OCI-LY3 (cell line): ENCODE results near the gene MARK1.

Source experiments
- H2AFZ ChIP-seq: fragments of 200-600, 300-600 bp; shearing (Covaris generic); 2 replicates; pipeline ENCODE4 v1.6.0; 2014; ENCODE audit warnings: antibody characterized with exemption, low read depth, low read length
- H3K27ac ChIP-seq: fragments of 200-600, 300-600 bp; sonication (generic); 2 replicates; pipeline ENCODE4 v1.5.1; 2014; ENCODE audit warnings: mild to moderate bottlenecking, low read length, moderate library complexity, mixed read lengths
- H3K27me3 ChIP-seq: fragments of 200-600, 300-600 bp; sonication (generic); 2 replicates; pipeline ENCODE4 v1.6.1; 2014; ENCODE audit warnings: low read depth, low read length, mixed read lengths
- H3K36me3 ChIP-seq: fragments of 200-600, 300-600 bp; sonication (generic); replicated peaks from 2 replicates; pipeline ENCODE3; 2014; ENCODE audit warnings: low read depth, low read length, mixed read lengths
- H3K4me1 ChIP-seq: fragments of 300-600, 200-600 bp; sonication (generic); 2 replicates; pipeline ENCODE4 v1.6.1; 2014; ENCODE audit warnings: low read length, mixed read lengths
- H3K4me2 ChIP-seq: fragments of 200-600, 300-600 bp; sonication (generic); 2 replicates; pipeline ENCODE4 v1.6.1; 2014; ENCODE audit warnings: low read length, mixed read lengths
- H3K4me3 ChIP-seq: fragments of 300-600, 200-600 bp; sonication (generic); 2 replicates; pipeline ENCODE4 v1.5.1; 2014; ENCODE audit warnings: antibody characterized with exemption, mild to moderate bottlenecking, low read length, moderate library complexity
- H3K79me2 ChIP-seq: fragments of 300-600, 200-600 bp; shearing (Covaris generic); 2 replicates; pipeline ENCODE4 v1.6.1; 2014; ENCODE audit warnings: mild to moderate bottlenecking, low read length, mixed read lengths
- H3K9ac ChIP-seq: fragments of 300-600, 200-600 bp; shearing (Covaris generic); 2 replicates; pipeline ENCODE4 v1.6.0; 2014; ENCODE audit warnings: mild to moderate bottlenecking, low read length, moderate library complexity
- H3K9me3 ChIP-seq: fragments of 200-600, 300-600 bp; shearing (Covaris generic); 2 replicates; pipeline ENCODE4 v1.6.1; 2014; ENCODE audit warnings: low read length, mixed read lengths; ENCODE audit not compliant: insufficient read depth
- H4K20me1 ChIP-seq: fragments of 200-600, 300-600 bp; sonication (generic); 2 replicates; pipeline ENCODE4 v1.6.1; 2016; ENCODE audit warnings: low read length, mixed read lengths; ENCODE audit not compliant: insufficient read depth
- EZH2phosphoT487 ChIP-seq: fragments of 200-600 bp; shearing (Covaris generic); IDR thresholded peaks from 2 replicates; pipeline ENCODE4 v1.6.1; 2018; ENCODE audit warnings: antibody characterized with exemption, mixed run types, low read depth
- TF ChIP-seq, protein P1 (sequence below): fragments of 200-600, 300-600 bp; sonication (generic); IDR thresholded peaks from 2 replicates; pipeline ENCODE4 v1.5.1; 2014; ENCODE audit warnings: antibody characterized with exemption, low read length, low read depth

Gene MARK1

DNA sequence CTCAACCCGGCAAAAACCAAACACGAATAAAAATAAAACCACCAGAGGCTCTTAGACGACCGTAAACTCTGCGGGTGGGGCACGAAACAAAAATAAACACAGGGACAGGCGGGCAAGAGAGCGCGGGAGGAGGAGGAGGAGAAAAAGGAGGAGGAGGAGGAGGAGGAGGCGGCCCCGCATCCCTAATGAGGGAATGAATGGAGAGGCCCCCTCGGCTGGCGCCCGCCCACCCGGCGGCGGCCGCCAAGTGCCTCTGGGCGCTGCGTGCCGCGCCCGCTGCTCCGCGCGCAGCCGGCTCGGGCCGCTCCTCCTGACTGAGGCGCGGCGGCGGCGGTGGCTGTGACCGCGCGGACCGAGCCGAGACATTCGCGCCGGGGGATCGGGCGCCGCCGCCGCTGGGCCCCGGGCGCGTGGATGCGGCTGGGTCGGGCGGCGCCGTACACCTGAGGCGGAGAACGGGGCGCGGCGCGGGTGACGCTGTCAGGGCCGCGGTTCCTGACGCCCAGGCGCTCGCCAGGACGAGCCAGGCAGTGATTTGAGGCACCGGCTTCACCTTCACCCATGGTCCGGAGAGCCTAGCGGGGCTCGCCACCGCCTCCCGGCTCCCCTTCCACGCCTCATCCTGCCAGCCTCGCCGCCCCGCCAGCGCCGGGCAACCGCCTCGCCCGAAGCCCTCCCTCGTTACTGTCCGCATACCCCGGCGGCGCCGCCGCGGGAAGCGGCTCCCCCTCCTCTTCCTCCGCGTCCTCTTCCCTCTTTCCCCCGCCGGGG is at the start of gene MARK1:
Gene MARK1, plus strand, starts transcription at position 229 of the 771 bp plus-strand sequence. CDS start 687 bp downstream, outside the sequence.
- peak within 1 kb of the TSS; percentile 79 for H3K4me2 ChIP-seq
- H4K20me1 ChIP-seq = no peaks in the 10 kb centered on the region
- H3K9me3 ChIP-seq = no peaks in the 10 kb centered on the region
- peak within 1 kb of the TSS; percentile 82 for H3K4me3 ChIP-seq
- no peaks in the 10 kb centered on the region for H3K36me3 ChIP-seq
- TF ChIP-seq EZH2phosphoT487 = no peak
- TF ChIP-seq, protein P1, sequence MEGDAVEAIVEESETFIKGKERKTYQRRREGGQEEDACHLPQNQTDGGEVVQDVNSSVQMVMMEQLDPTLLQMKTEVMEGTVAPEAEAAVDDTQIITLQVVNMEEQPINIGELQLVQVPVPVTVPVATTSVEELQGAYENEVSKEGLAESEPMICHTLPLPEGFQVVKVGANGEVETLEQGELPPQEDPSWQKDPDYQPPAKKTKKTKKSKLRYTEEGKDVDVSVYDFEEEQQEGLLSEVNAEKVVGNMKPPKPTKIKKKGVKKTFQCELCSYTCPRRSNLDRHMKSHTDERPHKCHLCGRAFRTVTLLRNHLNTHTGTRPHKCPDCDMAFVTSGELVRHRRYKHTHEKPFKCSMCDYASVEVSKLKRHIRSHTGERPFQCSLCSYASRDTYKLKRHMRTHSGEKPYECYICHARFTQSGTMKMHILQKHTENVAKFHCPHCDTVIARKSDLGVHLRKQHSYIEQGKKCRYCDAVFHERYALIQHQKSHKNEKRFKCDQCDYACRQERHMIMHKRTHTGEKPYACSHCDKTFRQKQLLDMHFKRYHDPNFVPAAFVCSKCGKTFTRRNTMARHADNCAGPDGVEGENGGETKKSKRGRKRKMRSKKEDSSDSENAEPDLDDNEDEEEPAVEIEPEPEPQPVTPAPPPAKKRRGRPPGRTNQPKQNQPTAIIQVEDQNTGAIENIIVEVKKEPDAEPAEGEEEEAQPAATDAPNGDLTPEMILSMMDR = no peak
- peaks cover 10% of the 10 kb centered on the region for H3K79me2 ChIP-seq
- H2AFZ ChIP-seq = peak within 1 kb of the TSS; percentile 85
- peak within 1 kb of the TSS; percentile 68 for H3K9ac ChIP-seq
- 0 out of 2 replicates have a peak within 1 kb of the TSS, but pooled peaks have one; percentile 3 for H3K27ac ChIP-seq
- H3K4me1 ChIP-seq = peaks cover 5% of the 10 kb centered on the region; the same call in 1 of the 2 replicates
- H3K27me3 ChIP-seq = peaks cover 4% of the 10 kb centered on the region; the same call in 1 of the 2 replicates

DNA sequence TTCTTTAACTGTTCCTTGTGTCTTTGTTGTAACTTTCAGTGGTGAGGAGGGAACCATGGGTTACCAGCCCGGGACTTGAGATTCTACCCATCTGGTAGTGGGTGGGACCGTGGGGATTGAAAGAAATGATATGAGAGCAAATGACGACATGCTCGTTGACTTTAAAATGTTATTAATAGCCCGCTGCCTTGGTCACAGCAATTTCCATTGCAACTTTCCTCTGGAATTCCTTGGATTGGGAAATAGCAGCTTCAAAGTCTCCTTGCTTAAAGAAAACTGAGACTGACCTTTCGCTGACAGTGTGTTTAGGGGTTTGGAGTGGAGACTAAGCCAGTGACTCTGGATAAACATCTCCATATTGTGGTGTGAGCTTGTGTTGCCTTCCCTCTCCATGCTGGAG is 44.2 kb upstream of the MARK1 start:
- Histone ChIP-seq H3K36me3 (no peaks in the 10 kb centered on the region), H3K9me3 (no peaks in the 10 kb centered on the region), H3K79me2 (no peaks in the 10 kb centered on the region), H3K4me3 (no peak overlapping the region), H2AFZ (no peak overlapping the region), H3K4me1 (peaks cover 6% of the 10 kb centered on the region), H3K27ac (no peak overlapping the region), H3K9ac (no peak overlapping the region), H3K27me3 (no peaks in the 10 kb centered on the region), H4K20me1 (no peaks in the 10 kb centered on the region), H3K4me2 (no peak overlapping the region)
- no peak for TF ChIP-seq EZH2phosphoT487
- TF ChIP-seq, protein P1 = no peak

- no peak overlapping the region for H2AFZ ChIP-seq
Measured at GRCh38 chr1:220484135-220484534, 43.8 kb upstream of the MARK1 start.

DNA sequence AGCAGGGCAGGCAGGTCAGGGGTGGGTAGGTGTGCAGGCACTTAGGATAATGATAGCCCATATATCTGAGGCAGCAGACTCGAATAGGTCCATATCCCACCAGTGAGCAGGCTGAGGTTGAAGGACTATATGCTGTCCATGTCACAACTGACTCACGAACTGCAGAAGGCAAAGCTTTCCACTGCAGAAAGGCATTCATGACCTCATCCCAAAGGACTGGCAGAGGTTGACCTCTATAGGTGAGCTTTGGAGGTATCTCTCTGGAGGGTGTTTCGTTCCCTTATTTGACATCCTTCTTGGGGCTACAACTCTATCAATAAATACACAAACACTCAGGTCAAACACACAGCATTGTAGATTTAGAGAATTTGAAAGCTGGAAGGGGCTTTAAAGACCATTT is 42.8 kb upstream of the MARK1 start:
- H3K9ac ChIP-seq = no peak overlapping the region
- no peak overlapping the region for H3K4me2 ChIP-seq
- no peak overlapping the region for H3K27ac ChIP-seq
- H3K4me3 ChIP-seq = no peak overlapping the region
- H3K9me3 ChIP-seq = no peaks in the 10 kb centered on the region
- H4K20me1 ChIP-seq = no peaks in the 10 kb centered on the region
- H3K27me3 ChIP-seq = no peaks in the 10 kb centered on the region
- no peak for TF ChIP-seq EZH2phosphoT487
- TF ChIP-seq, protein P1 = peak; percentile 8; the same call in 1 of the 2 replicates
- H3K36me3 ChIP-seq = no peaks in the 10 kb centered on the region
- no peak overlapping the region for H2AFZ ChIP-seq
- no peaks in the 10 kb centered on the region for H3K79me2 ChIP-seq
- peaks cover 6% of the 10 kb centered on the region for H3K4me1 ChIP-seq

More at GRCh38 chr1:220484135-220484534, 43.8 kb upstream of the MARK1 start:
- no peak for TF ChIP-seq EZH2phosphoT487
- TF ChIP-seq, protein P1 = no peak
- no peaks in the 10 kb centered on the region for H4K20me1 ChIP-seq
- H3K4me3 ChIP-seq = no peak overlapping the region
- no peaks in the 10 kb centered on the region for H3K27me3 ChIP-seq
- no peak overlapping the region for H3K27ac ChIP-seq
- H3K9me3 ChIP-seq = no peaks in the 10 kb centered on the region
- no peak overlapping the region for H3K9ac ChIP-seq
- peaks cover 6% of the 10 kb centered on the region for H3K4me1 ChIP-seq
- no peaks in the 10 kb centered on the region for H3K36me3 ChIP-seq
- H3K79me2 ChIP-seq = no peaks in the 10 kb centered on the region
- no peak overlapping the region for H3K4me2 ChIP-seq
